SK-N-SH treated with all-trans-retinoic acid at 6 μM for 48 hours (cell line): ENCODE measurements around the gene ZNHIT2.

Experiments used
- BACH2 ChIP-seq: fragments of 250-450 bp; sonication (Bioruptor Pico); IDR thresholded peaks from 2 replicates; pipeline ENCODE4 v1.9.0; 2021; ENCODE audit warnings: mild to moderate bottlenecking, borderline replicate concordance
- CSDC2 ChIP-seq: fragments of 250-450 bp; sonication (Bioruptor Pico); IDR thresholded peaks from 2 replicates; pipeline ENCODE4 v1.5.0; 2020; ENCODE audit warnings: mild to moderate bottlenecking, moderate library complexity
- ESRRG ChIP-seq: fragments of 250-450 bp; sonication (Bioruptor Pico); IDR thresholded peaks from 2 replicates; pipeline ENCODE4 v1.6.1; 2021; ENCODE audit warnings: mild to moderate bottlenecking
- OSR1 ChIP-seq: fragments of 250-450 bp; sonication (Bioruptor Pico); IDR thresholded peaks from 2 replicates; pipeline ENCODE4 v1.8.0; 2022; ENCODE audit warnings: moderate library complexity, mild to moderate bottlenecking, inconsistent platforms
- PATZ1 ChIP-seq: fragments of 250-450 bp; sonication (Bioruptor Pico); IDR thresholded peaks from 2 replicates; pipeline ENCODE4 v1.8.0; 2020; ENCODE audit warnings: mild to moderate bottlenecking, moderate library complexity, borderline replicate concordance
- TCF4 ChIP-seq: fragments of 250-450 bp; sonication (Bioruptor Pico); IDR thresholded peaks from 2 replicates; pipeline ENCODE4 v1.8.0; 2021; ENCODE audit warnings: mild to moderate bottlenecking, moderate library complexity, borderline replicate concordance
- TOX ChIP-seq: fragments of 250-450 bp; sonication (Bioruptor Pico); IDR thresholded peaks from 2 replicates; pipeline ENCODE4 v1.8.0; 2021; ENCODE audit warnings: mild to moderate bottlenecking, moderate library complexity, borderline replicate concordance
- ZFP30 ChIP-seq: fragments of 450-650 bp; formaldehyde crosslinking; IDR thresholded peaks from 2 replicates; pipeline ENCODE4 v1.5.0; 2022; ENCODE audit warnings: mild to moderate bottlenecking, moderate library complexity
- ZNF565 ChIP-seq: fragments of 450-650 bp; formaldehyde crosslinking; conservative IDR thresholded peaks from 2 replicates; pipeline ENCODE4 v1.5.0; 2020; ENCODE audit warnings: low read depth, mild to moderate bottlenecking, moderate library complexity
- ZNF70 ChIP-seq: fragments of 450-650 bp; formaldehyde crosslinking; IDR thresholded peaks from 2 replicates; pipeline ENCODE4 v1.5.0; 2020; ENCODE audit warnings: mild to moderate bottlenecking, moderate library complexity
- TF ChIP-seq, protein P1 (sequence below): fragments of 250-450 bp; sonication (Bioruptor Pico); IDR thresholded peaks from 2 replicates; pipeline ENCODE4 v1.5.0; 2020; ENCODE audit warnings: mild to moderate bottlenecking, moderate library complexity

GRCh38 chr11:65107078-65107477 lies 10.4 kb downstream of the ZNHIT2 start:
- TF ChIP-seq CSDC2 (CRISPR knock-in tag) = no peak
- no peak for TF ChIP-seq TCF4 (CRISPR knock-in tag)
- TF ChIP-seq, protein P1, sequence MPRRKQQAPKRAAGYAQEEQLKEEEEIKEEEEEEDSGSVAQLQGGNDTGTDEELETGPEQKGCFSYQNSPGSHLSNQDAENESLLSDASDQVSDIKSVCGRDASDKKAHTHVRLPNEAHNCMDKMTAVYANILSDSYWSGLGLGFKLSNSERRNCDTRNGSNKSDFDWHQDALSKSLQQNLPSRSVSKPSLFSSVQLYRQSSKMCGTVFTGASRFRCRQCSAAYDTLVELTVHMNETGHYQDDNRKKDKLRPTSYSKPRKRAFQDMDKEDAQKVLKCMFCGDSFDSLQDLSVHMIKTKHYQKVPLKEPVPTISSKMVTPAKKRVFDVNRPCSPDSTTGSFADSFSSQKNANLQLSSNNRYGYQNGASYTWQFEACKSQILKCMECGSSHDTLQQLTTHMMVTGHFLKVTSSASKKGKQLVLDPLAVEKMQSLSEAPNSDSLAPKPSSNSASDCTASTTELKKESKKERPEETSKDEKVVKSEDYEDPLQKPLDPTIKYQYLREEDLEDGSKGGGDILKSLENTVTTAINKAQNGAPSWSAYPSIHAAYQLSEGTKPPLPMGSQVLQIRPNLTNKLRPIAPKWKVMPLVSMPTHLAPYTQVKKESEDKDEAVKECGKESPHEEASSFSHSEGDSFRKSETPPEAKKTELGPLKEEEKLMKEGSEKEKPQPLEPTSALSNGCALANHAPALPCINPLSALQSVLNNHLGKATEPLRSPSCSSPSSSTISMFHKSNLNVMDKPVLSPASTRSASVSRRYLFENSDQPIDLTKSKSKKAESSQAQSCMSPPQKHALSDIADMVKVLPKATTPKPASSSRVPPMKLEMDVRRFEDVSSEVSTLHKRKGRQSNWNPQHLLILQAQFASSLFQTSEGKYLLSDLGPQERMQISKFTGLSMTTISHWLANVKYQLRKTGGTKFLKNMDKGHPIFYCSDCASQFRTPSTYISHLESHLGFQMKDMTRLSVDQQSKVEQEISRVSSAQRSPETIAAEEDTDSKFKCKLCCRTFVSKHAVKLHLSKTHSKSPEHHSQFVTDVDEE = no peak
- TF ChIP-seq PATZ1 (CRISPR knock-in tag) = no peak
- no peak for TF ChIP-seq ZFP30 (CRISPR knock-in tag)
- no peak for TF ChIP-seq OSR1 (CRISPR knock-in tag)
- TF ChIP-seq ESRRG (CRISPR knock-in tag) = no peak
- no peak for TF ChIP-seq ZNF565
- TF ChIP-seq ZNF70 (CRISPR knock-in tag) = no peak
- TF ChIP-seq BACH2 (CRISPR knock-in tag) = no peak
- TF ChIP-seq TOX = no peak
